WERI-Rb-1 (cell line): ENCODE data around the gene TMEM63A.

Source experiments
- DNase-seq: peaks from one replicate; pipeline ENCODE4 v3.0.0-alpha.2; 2020
- H3K27ac ChIP-seq: fragments of 250-450 bp; sonication (Bioruptor Pico); 2 replicates; pipeline ENCODE4 v1.5.1; 2020; ENCODE audit warnings: mild to moderate bottlenecking, moderate library complexity
- H3K27me3 ChIP-seq: fragments of 250-450 bp; sonication (Bioruptor Pico); 2 replicates; pipeline ENCODE4 v1.5.1; 2021; ENCODE audit warnings: mild to moderate bottlenecking, low read depth, moderate library complexity; ENCODE audit not compliant: insufficient read depth, severe bottlenecking
- H3K36me3 ChIP-seq: fragments of 250-450 bp; sonication (Bioruptor Pico); 2 replicates; pipeline ENCODE4 v1.5.1; 2020; ENCODE audit warnings: mild to moderate bottlenecking, moderate library complexity
- H3K4me3 ChIP-seq: 2 replicates; pipeline ENCODE4 v1.5.1; 2011; ENCODE audit warnings: low read depth, mild to moderate bottlenecking, control low read depth, low read length
- H3K9me3 ChIP-seq: fragments of 250-450 bp; sonication (Bioruptor Pico); 2 replicates; pipeline ENCODE4 v1.5.1; 2021; ENCODE audit warnings: mild to moderate bottlenecking, moderate library complexity; ENCODE audit not compliant: severe bottlenecking
- CTCF ChIP-seq: IDR thresholded peaks from 2 replicates; pipeline ENCODE4 v1.5.1; 2011; ENCODE audit warnings: low read depth, mild to moderate bottlenecking, control low read depth, inconsistent platforms, low read length

The TMEM63A gene

GRCh38 chr1:225906467-225906866, 24.3 kb upstream of the TMEM63A start:
- no peak for DNase-seq
- Histone ChIP-seq H3K4me3 (no peak overlapping the region), H3K27ac (no peak overlapping the region), H3K36me3 (no peaks in the 10 kb centered on the region), H3K27me3 (no peaks in the 10 kb centered on the region), H3K9me3 (no peaks in the 10 kb centered on the region)
- no peak for TF ChIP-seq CTCF

GRCh38 chr1:225903623-225904022, 21.4 kb upstream of the TMEM63A start:
- Histone ChIP-seq H3K4me3 (no peak overlapping the region), H3K9me3 (no peaks in the 10 kb centered on the region), H3K36me3 (no peaks in the 10 kb centered on the region), H3K27me3 (no peaks in the 10 kb centered on the region), H3K27ac (no peak overlapping the region)
- no peak for DNase-seq
- TF ChIP-seq CTCF = no peak

GRCh38 chr1:225899044-225899925, 17.1 kb upstream of the TMEM63A start:
- no peak for DNase-seq
- H3K4me3 ChIP-seq = no peak overlapping the region
- no peaks in the 10 kb centered on the region for H3K36me3 ChIP-seq
- H3K27ac ChIP-seq = no peak overlapping the region
- no peaks in the 10 kb centered on the region for H3K27me3 ChIP-seq
- TF ChIP-seq CTCF = no peak
- H3K9me3 ChIP-seq = no peaks in the 10 kb centered on the region

DNA sequence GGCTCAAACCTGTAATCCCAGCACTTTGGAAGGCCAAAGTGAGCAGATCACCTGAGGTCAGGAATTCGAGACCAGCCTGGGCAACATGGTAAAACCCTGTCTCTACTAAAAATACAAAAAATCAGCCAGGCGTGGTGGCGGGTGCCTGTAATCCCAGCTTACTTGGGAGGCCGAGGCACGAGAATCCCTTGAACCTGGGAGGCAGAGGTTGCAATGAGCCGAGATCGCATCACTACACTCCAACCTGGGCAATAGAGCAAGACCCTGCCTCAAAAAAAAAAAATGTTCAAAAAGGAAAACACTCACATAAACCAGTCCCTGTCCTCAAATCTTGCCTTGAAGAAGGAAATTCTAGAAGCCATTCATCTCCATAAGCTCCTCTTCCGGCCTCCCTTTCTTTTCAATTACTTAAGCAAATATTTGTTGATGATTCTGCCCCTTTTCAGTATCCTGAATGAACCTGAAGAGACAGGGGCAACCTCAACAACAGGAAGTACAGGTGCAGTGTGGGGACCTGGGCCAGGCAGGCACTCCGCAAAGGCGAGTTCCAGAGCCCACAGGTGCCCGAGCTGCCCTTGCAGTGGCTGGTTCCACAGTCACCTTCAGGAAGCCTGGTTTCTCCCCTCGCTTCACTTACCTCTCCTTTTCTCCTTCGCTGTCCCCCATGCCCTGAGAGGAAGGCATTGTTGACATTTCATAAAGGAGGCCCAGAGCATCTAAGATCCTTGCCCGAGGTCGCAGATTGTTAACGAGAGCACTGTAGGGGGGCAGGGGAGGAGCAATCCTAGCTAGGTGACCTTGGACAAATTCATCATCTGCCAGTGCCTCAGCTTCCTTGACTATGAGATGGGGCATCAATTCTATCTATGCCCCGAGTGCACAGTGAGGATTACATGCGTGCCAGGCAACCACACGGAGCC, 15.7 kb upstream of the TMEM63A start:
- no peak for TF ChIP-seq CTCF
- Histone ChIP-seq H3K9me3 (no peaks in the 10 kb centered on the region), H3K27ac (no peak overlapping the region), H3K4me3 (no peak overlapping the region), H3K36me3 (no peaks in the 10 kb centered on the region), H3K27me3 (no peaks in the 10 kb centered on the region)
- DNase-seq = no peak

GRCh38 chr1:225896937-225897549, 14.9 kb upstream of the TMEM63A start:
- no peak for DNase-seq
- Histone ChIP-seq H3K36me3 (no peaks in the 10 kb centered on the region), H3K9me3 (no peaks in the 10 kb centered on the region), H3K27me3 (no peaks in the 10 kb centered on the region), H3K4me3 (no peak overlapping the region), H3K27ac (no peak overlapping the region)
- TF ChIP-seq CTCF = no peak
